Calu3 (cell line): Measurements from ENCODE around the gene PAPPA. TPM values are rescaled to one million over a fixed set of nuclear protein-coding genes. Genes with fewer than 3 reads are reported as not detected.

Source experiments
- BruUV-seq: library from RNA; stranded (reverse); fragments of 400-500 nt; replicated peaks from 2 replicates; lab custom pipeline; 2021; lab: Mats Ljungman, UMichigan
- CTCF ChIA-PET: fragments of 300-600 bp; sonication (Branson Sonifier 250); formaldehyde crosslinking; loops from one replicate; lab custom pipeline; 2022; ENCODE audit warnings: antibody characterized with exemption; lab: Charles Lee
- DNase-seq: peaks from one replicate; pipeline ENCODE4 v3.0.0; 2022
- H3K27ac Mint-ChIP-seq: one replicate; pipeline ENCODE4 v1.8.0; 2022; ENCODE audit warnings: mixed read lengths; ENCODE audit not compliant: unreplicated experiment
- H3K27me3 Mint-ChIP-seq: one replicate; pipeline ENCODE4 v1.8.0; 2022; ENCODE audit warnings: mixed read lengths; ENCODE audit not compliant: unreplicated experiment
- H3K36me3 Mint-ChIP-seq: one replicate; pipeline ENCODE4 v1.8.0; 2022; ENCODE audit warnings: mild to moderate bottlenecking, moderate library complexity, mixed read lengths; ENCODE audit not compliant: insufficient read depth, unreplicated experiment
- H3K4me1 Mint-ChIP-seq: one replicate; pipeline ENCODE4 v1.8.0; 2022; ENCODE audit warnings: mild to moderate bottlenecking, low read depth, mixed read lengths; ENCODE audit not compliant: unreplicated experiment
- H3K4me3 Mint-ChIP-seq: one replicate; pipeline ENCODE4 v1.8.0; 2022; ENCODE audit warnings: mild to moderate bottlenecking, low read depth, moderate library complexity, mixed read lengths; ENCODE audit not compliant: unreplicated experiment
- H3K9me3 Mint-ChIP-seq: one replicate; pipeline ENCODE4 v1.8.0; 2022; ENCODE audit warnings: low read depth, mixed read lengths; ENCODE audit not compliant: unreplicated experiment
- intact Hi-C: fragments of 100-400 bp; cut with micrococcal nuclease; formaldehyde crosslinking; loops from one replicate; pipeline ENCODE4 v1.10.0; 2022; ENCODE audit not compliant: unreplicated experiment
- total RNA-seq: library from RNA; stranded (reverse); gene quantifications from 2 replicates; pipeline ENCODE4 v1.2.3, GENCODE V29; 2022
- TF ChIP-seq, protein P1 (sequence below): fragments of 200-600 bp; IDR thresholded peaks from one replicate; pipeline ENCODE4 v1.8.0; 2022; ENCODE audit warnings: antibody characterized with exemption; ENCODE audit not compliant: unreplicated experiment

PAPPA gene
- total RNA-seq, 1 experiment from 2014 or later, result not detected

DNA sequence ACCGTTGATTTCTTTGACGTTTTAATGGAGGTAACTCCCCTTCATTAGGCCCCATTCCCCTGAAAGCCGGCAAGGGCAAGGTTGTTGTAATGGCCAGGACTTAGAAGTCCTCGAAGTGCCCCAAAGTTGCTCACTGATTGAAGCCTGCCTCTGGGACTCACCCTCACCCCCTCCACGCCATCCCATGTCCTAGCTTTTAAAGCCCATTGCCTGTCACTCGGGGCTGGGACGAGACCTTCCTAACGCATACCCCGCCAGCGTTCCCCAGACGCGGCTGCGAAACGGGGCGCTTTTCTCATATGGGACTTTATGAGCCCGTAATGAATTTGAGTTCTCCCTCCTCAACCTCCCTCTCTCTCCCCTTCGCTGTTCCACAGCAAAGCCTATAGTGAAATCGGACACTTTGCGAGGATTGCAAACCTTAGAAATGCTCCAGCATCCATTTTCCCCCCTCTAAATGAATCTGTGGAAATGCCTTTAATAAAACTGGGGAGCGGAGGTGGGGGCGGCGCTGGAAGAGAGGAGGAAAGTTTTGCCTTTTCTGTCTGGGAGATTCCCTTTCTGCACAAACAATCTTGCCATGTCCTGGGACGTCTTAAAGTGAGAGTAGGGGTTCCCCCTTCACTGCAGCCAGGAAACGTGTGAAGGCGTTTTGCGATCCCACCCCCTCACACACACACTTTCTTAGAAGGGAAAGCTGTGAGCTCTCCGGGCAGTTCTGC lies 1.5 kb downstream of the PAPPA start:
- intact Hi-C loops, result loop anchor here (5.0 to 10.0 kb wide), 3 partner anchors 270 to 492 kb away; no protein-coding TSS in a partner anchor
- no peak overlapping the region for H3K27ac Mint-ChIP-seq
- CTCF ChIA-PET, result no interaction called here
- H3K4me1 Mint-ChIP-seq, result no peaks in the 10 kb centered on the region
- no TSS peak for BruUV-seq
- no peaks in the 10 kb centered on the region for H3K36me3 Mint-ChIP-seq
- peaks cover 69% of the 10 kb centered on the region for H3K27me3 Mint-ChIP-seq
- no peak for DNase-seq
- TF ChIP-seq, protein P1, sequence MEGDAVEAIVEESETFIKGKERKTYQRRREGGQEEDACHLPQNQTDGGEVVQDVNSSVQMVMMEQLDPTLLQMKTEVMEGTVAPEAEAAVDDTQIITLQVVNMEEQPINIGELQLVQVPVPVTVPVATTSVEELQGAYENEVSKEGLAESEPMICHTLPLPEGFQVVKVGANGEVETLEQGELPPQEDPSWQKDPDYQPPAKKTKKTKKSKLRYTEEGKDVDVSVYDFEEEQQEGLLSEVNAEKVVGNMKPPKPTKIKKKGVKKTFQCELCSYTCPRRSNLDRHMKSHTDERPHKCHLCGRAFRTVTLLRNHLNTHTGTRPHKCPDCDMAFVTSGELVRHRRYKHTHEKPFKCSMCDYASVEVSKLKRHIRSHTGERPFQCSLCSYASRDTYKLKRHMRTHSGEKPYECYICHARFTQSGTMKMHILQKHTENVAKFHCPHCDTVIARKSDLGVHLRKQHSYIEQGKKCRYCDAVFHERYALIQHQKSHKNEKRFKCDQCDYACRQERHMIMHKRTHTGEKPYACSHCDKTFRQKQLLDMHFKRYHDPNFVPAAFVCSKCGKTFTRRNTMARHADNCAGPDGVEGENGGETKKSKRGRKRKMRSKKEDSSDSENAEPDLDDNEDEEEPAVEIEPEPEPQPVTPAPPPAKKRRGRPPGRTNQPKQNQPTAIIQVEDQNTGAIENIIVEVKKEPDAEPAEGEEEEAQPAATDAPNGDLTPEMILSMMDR, result no peak
- no peaks in the 10 kb centered on the region for H3K9me3 Mint-ChIP-seq
- no peak overlapping the region for H3K4me3 Mint-ChIP-seq

DNA sequence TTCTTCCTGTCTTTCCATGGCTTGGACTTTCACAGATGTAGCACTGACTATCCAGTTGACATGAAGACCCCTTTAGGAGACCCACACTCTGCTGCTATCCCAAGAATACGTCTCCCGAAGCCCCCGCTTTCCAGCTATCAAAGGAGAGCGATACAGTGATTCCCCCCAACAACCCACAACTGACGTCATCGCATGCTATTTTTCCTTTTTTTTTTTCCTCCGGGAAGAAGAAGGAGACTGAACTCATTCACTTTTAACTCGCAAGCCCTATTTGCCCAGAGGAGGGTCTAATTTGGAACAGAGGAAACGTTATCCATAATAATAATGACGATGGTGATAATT lies 2.1 kb downstream of the PAPPA start:
- Mint-ChIP-seq H3K4me1 (no peaks in the 10 kb centered on the region), H3K27ac (no peak overlapping the region), H3K9me3 (no peaks in the 10 kb centered on the region), H3K27me3 (peaks cover 74% of the 10 kb centered on the region), H3K36me3 (no peaks in the 10 kb centered on the region), H3K4me3 (no peak overlapping the region)
- no TSS peak for BruUV-seq
- intact Hi-C loops, result loop anchor here (10.0 kb wide), 1 partner anchor 271 kb away; no protein-coding TSS in a partner anchor
- CTCF ChIA-PET, result no interaction called here
- TF ChIP-seq, protein P1, result no peak
- no peak for DNase-seq

DNA sequence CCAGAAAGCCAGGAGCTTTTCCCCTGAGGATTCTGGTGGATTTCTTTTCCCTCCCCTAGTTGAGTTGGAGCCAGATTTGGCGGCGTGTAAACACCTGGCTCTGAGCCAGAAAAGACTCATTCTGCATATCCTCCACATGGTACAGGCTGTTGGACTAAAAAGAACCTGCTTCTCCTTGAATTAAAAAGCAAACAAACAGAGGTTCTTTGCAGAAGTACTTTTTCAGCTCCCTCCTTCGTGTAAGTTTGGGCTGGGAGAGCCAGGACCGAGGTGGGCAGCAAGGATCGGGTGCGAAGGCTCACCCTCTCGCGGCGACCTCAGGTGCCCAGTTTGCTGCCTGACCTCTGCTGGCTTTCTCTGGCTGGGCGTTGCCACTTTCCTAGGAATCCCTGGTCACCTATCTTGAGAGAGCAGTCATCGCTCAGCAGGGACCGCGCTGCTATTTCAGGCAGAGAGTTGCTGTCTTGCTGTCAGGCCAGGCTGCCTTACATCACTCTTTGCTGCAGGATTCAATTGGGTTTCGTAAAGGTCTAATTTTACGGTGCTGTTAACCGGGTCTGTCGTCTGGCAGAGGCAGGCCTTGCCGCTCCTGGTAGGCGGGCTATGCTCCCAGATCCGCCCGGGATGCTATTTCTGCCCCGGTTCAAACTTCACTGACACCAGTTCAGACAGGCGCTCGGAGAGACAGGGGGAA lies 3.2 kb downstream of the PAPPA start:
- Mint-ChIP-seq H3K9me3 (no peaks in the 10 kb centered on the region), H3K4me1 (no peaks in the 10 kb centered on the region), H3K4me3 (no peak overlapping the region), H3K27ac (no peak overlapping the region), H3K27me3 (peaks cover 77% of the 10 kb centered on the region), H3K36me3 (no peaks in the 10 kb centered on the region)
- DNase-seq, result no peak
- intact Hi-C loops, result loop anchor here (10.0 kb wide), 1 partner anchor 272 kb away; no protein-coding TSS in a partner anchor
- no TSS peak for BruUV-seq
- CTCF ChIA-PET, result no interaction called here
- TF ChIP-seq, protein P1, result no peak

- BruUV-seq, result no TSS peak
- DNase-seq, result no peak
- H3K36me3 Mint-ChIP-seq, result no peaks in the 10 kb centered on the region
- H3K27me3 Mint-ChIP-seq, result peaks cover 69% of the 10 kb centered on the region
- intact Hi-C loops, result loop anchor here (10.0 kb wide), 1 partner anchor 273 kb away; no protein-coding TSS in a partner anchor
- H3K27ac Mint-ChIP-seq, result no peak overlapping the region
- no peak overlapping the region for H3K4me3 Mint-ChIP-seq
- TF ChIP-seq, protein P1, result no peak
- H3K9me3 Mint-ChIP-seq, result no peaks in the 10 kb centered on the region
- no peaks in the 10 kb centered on the region for H3K4me1 Mint-ChIP-seq
- CTCF ChIA-PET, result no interaction called here
Observed at GRCh38 chr9:116157436-116158138, 4.0 kb downstream of the PAPPA start.
